ENCODE measurements around the gene CDC42BPA.

CDC42BPA gene

GRCh38 chr1:227333423-227333822 lies 15.1 kb upstream of the CDC42BPA start:
- no peak for DNase-seq

DNA sequence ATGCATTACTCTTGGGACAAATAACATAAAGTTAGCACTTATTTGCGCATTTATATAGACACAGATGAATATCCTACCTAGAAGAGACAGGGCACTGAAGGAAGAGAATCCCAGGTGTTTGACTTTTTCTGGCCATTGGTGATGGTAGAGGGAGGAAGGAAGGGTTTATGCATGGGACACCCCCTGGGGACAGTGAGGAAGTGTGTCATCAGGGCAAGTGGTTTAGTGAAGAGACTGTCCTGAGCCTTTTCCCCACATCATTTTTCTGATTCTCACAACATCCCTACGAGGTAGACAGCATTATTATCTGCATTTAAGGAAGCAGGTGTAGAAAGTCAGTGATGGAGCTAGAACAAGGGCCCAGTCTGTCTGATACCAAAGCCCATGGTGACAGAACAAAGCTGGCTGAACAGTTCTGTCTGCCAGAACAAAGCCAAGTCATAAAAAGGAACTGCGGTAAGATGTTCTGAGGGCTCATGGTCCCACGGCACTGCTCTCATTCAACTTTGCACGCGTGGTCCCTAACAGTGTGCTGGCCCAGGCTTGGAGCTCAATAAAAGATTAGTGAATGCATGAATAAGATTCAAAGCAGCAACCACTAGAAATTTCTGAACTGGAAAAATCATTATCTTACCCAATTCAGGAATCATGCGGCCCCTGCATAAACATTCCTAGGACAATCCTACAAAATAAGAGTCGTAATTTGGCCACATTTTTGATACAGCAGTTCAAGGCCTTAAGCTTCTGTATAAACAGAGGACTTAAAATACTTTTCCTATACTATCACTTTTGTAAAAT lies 12.2 kb upstream of the CDC42BPA start:
- DNase-seq: no peak

DNA sequence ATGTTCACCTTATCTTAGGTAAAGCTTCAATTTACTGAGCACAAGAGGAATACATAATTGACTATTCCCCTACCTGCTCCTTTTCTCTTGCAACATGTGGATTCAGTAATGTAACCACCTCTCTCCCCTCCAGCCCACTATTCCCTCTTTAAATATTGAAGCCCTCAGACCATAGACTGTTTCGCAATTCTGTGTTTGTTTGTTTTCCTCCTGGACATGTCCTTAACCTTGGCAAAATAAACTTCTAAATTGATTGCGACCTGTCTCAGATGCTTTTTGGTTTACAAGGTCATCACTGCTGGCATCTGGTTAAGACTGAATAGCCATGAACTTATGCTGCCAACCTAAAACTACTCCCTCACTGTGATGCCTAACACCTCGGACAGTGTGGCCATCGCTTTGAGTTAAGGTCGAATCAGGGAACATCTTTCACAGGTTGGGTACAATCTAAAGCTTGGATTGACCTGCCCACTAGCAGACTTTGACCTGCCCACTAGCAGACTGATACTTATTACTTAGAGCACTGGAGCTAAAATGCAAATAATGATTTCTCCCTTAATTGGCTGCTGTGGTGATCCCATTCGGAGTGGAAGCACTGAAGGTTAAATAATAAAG lies 10.2 kb upstream of the CDC42BPA start:
- DNase-seq: no peak

GRCh38 chr1:227325156-227325555 lies 6.9 kb upstream of the CDC42BPA start:
- no peak for DNase-seq

- no peak for DNase-seq
Observed at GRCh38 chr1:227323967-227324268, 5.6 kb upstream of the CDC42BPA start.

DNA sequence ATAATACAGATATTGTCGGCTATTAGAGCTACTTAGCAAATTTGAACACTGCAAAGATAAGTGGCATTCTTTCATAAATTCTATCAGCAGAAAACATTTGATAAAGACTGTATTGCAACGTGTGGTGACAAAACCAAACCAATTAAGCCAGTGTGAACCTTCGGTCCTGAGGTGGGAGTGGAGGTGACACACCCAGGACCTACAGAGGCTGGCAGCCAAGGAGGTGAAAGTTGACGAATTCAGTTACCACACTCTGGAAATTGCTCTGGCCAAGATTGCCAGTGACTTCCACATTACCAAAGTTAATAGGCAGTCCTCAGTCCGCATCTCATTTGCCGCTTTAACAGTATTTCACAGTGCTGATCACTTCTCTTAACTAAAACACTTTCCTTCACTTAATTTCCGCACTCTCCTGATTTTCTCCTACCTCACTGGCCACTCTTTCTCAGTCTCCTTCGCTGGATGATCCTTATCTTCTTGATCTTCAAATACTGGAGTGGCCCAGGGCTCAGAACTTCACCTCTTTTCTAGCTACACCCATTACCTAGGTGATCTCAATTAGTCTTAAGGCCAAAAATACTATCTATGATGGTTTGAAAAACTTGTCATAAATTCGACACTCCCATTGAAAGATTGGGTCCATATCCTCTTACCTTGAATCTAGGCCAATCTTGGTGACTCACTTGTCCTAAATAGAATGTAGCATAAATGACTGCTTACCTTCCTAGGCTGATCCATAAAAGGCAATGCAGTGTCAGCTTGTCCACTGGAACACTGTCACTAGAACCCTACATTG lies 5.1 kb upstream of the CDC42BPA start:
- no peak for DNase-seq

GRCh38 chr1:227322376-227322775 lies 4.1 kb upstream of the CDC42BPA start:
- DNase-seq: no peak

GRCh38 chr1:227321035-227321434 lies 2.7 kb upstream of the CDC42BPA start:
- DNase-seq: no peak

DNA sequence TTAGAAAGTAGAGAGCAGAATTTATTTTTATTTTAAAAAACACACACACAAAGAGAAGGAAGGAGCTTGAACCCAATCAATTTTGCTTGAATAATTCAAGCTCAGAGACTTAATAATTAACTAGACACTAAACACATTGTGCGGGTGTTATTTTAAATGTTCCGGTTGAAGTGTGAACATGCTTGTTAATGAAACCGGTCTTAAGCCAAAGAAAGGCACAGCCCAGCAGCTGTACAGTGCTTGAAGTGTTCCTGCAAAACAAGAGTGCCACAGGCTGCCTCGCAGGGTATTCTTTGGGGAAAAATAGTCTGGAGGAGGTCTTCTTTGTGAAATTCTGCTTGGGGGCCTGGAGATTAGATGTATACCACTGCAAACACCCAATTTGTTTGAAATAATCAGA lies 2.2 kb upstream of the CDC42BPA start:
- DNase-seq: no peak

DNA sequence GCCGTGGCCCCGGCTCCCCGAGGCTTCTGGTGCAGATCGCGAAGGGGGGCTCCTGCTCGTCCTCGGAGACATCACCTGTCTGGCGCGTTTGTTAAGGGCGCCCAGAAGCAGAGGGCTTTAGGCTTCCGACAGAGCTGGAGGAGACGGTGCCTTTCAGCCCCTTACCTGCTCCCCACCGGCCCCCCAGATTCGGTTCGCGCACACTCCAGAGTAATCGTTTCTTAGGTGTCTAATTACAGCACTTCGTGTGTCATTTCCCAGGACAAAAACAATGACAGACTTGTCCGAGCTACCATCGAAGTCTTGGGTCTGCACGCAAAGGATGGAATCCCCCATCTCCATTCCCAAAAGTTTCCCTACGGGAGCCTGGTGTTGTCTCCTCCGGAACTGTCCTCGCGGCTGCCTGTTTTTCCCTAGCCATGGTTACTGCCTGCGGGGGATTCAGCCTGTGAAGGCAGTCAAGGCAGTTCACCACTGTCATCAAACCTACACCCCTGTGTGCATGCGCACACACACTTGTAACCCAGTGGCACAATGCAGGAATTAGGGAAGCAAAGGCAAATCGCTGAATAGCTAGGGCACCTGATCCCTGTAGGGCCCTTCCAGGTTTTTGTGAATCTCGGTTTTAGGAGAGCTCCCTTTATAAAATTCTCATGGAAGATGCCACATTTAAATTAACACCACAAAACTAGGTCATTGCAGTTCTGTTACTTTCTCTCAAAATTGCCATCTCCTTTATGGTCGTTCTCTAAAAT lies 738 bp upstream of the CDC42BPA start:
- DNase-seq: no peak

GRCh38 chr1:227317523-227318015 lies 723 bp downstream of the CDC42BPA start:
- no peak for DNase-seq

DNA sequence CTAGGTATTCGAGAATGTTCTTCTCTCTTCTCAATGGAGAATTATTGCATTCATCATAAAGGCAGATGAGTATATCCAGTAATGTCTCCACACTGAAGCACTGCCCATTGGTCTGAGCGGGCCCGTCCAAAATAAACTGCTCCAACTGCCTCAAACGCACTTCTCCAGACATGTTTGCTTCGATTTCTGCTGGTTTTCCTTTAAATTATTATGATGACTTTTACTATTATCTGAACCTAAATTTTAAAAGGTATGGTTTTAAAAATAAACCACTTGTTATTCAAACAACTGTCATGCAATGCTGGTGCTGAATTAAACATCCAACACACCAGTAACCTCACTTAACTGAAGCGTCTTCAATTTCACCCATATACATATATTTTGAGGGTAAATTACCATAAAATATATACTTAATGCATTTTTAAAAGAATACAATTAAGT lies 1.3 kb downstream of the CDC42BPA start:
- no peak for DNase-seq

GRCh38 chr1:227316456-227316855 lies 1.8 kb downstream of the CDC42BPA start:
- DNase-seq: no peak

GRCh38 chr1:227315629-227316346 lies 2.5 kb downstream of the CDC42BPA start:
- no peak for DNase-seq

DNA sequence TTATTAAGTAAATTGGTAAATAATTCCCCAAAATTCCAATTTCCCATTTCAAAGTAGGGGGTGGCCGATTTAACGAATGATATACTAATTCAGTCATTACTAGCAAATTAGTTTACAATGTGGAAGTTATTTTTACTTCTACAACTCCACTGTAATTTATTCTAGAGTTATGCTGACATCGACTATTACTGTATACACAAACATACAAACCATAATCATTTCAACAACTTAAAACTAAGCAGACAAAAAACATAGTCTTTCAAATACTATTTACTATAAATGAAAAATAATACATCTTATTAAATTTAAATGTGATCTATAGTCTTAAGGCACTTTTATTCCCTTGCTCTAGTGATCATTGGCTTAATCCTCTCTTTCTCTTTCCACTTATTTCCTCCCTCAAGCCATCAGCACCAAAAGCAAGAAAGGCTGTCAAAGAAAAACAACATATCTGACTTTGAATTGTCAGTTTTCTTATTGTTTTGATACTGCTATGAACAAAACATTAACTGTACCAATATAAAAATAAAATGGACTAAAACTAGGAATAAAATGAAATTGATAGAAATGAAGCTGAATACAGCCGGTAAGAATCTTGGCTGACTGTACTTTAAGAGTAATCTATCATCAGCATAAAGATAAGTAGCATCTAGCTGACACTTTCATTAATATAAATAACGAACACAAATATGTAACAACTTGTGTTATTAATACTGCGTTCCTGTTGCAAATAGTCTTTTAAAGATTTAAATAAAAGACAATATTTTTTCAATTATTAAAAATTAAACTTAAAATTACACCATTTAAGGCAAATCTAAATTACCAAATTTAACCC lies 4.1 kb downstream of the CDC42BPA start:
- DNase-seq: no peak

- no peak for DNase-seq
Observed at GRCh38 chr1:227312361-227313025, 5.8 kb downstream of the CDC42BPA start.

DNA sequence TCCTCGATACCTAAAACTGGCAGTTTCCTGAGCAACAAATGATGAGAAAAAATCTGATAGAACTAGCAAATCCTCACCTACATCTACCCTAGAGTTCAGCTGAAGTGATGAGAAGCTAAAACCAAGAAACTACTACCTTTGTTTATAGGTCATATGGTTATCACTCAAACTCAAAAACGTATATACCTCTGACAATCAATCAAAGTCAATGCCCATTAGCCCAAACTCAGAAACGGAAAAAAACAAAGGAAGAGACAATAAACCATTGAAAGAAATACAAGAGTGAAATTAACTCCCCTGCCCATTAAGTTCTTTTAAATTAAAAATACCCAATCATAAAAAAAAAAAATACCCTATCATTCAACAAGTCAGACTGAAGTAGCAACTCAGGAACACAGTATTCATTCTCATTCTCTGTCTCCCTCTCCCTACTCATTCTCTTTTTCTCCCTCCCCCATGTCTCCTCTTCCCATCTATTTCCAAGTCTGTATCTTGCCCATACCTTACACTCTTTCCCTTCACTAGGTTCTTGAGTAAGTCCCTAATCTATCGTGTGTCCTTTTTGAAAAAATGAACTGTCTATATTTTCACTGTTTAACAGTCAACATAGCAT lies 6.8 kb downstream of the CDC42BPA start:
- no peak for DNase-seq

- no peak for DNase-seq
Observed at GRCh38 chr1:227308367-227309336, 9.6 kb downstream of the CDC42BPA start.

DNA sequence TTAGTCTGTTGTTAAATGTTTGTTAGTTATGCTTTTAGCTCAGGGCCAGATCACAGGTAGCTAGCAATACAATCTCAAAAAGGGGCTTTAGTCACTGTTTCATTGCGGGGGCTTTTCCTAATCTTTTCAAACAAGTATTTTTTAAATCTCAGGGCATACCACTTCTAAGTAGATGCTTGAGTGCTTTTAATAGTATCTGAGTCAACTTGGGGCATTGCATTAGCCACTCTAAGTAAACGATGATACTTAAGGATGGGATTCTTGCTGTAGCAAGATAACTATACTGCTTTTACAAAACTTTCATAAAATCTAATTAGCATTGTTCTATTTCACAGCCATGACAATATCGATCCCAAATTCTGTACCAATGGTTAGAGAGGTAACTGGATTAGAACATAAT lies 11.6 kb downstream of the CDC42BPA start:
- DNase-seq: no peak
